Osteoblast (primary cell): Measurements from ENCODE around the gene SUSD3. TPM values are rescaled to one million over a fixed set of nuclear protein-coding genes. Genes with fewer than 3 reads are reported as not detected.

Experiments used
- DNase-seq: peaks from one replicate; pipeline ENCODE4 v3.0.0; 2011; ENCODE audit warnings: low spot score, mixed read lengths; ENCODE audit not compliant: insufficient read length; ENCODE audit errors: missing footprints
- H2AFZ ChIP-seq: 2 replicates; pipeline ENCODE4 v1.6.0; 2011; ENCODE audit warnings: mild to moderate bottlenecking, low read length
- H3K27ac ChIP-seq: 2 replicates; pipeline ENCODE4 v1.5.1; 2011; ENCODE audit warnings: mild to moderate bottlenecking, low read depth, low read length, moderate library complexity
- H3K27me3 ChIP-seq: 2 replicates; pipeline ENCODE4 v1.6.0; 2012; ENCODE audit warnings: mild to moderate bottlenecking, control low read depth, inconsistent platforms, low read length, moderate library complexity; ENCODE audit not compliant: insufficient read depth
- H3K36me3 ChIP-seq: 2 replicates; pipeline ENCODE4 v1.5.1; 2011; ENCODE audit warnings: mild to moderate bottlenecking, low read length, control low read depth, moderate library complexity; ENCODE audit not compliant: insufficient read depth
- H3K4me1 ChIP-seq: 2 replicates; pipeline ENCODE4 v1.5.1; 2011; ENCODE audit warnings: mild to moderate bottlenecking, low read length, control low read depth, moderate library complexity; ENCODE audit not compliant: insufficient read depth
- H3K4me2 ChIP-seq: 2 replicates; pipeline ENCODE4 v1.6.0; 2011; ENCODE audit warnings: mild to moderate bottlenecking, low read length; ENCODE audit not compliant: insufficient read depth
- H3K4me3 ChIP-seq: fragments of 200-600 bp; sonication (generic); 3 replicates; pipeline ENCODE4 v1.5.1; 2012; ENCODE audit warnings: mild to moderate bottlenecking, low read length, inconsistent platforms; ENCODE audit not compliant: insufficient read depth
- H3K79me2 ChIP-seq: 2 replicates; pipeline ENCODE4 v1.6.0; 2012; ENCODE audit warnings: mild to moderate bottlenecking, low read length, control low read depth, inconsistent platforms; ENCODE audit not compliant: insufficient read depth
- H3K9me3 ChIP-seq: 2 replicates; pipeline ENCODE4 v1.5.1; 2011; ENCODE audit warnings: low read depth, low read length, control low read depth
- H4K20me1 ChIP-seq: 2 replicates; pipeline ENCODE4 v1.6.0; 2012; ENCODE audit warnings: mild to moderate bottlenecking, low read length, control low read depth; ENCODE audit not compliant: insufficient read depth
- total RNA-seq: library from RNA; depleted of rRNA; stranded (reverse); fragments of >200 nt; gene quantifications from 2 replicates; pipeline ENCODE4 v1.2.3, GENCODE V29; 2012
- TF ChIP-seq, protein P1 (sequence below): IDR thresholded peaks from 2 replicates; pipeline ENCODE4 v1.5.1; 2011; ENCODE audit warnings: mild to moderate bottlenecking, low read depth, low read length, moderate library complexity; ENCODE audit errors: extremely low read depth

Gene SUSD3
- total RNA-seq, 1 donor: 0.36 TPM

GRCh38 chr9:93025736-93026135 is 32.8 kb upstream of the SUSD3 start:
- H3K9me3 ChIP-seq: no peaks in the 10 kb centered on the region
- H3K4me2 ChIP-seq: no peak overlapping the region
- H4K20me1 ChIP-seq: no peaks in the 10 kb centered on the region
- no peak overlapping the region for H3K4me3 ChIP-seq
- H3K4me1 ChIP-seq: no peaks in the 10 kb centered on the region
- H2AFZ ChIP-seq: no peak overlapping the region
- TF ChIP-seq, protein P1, sequence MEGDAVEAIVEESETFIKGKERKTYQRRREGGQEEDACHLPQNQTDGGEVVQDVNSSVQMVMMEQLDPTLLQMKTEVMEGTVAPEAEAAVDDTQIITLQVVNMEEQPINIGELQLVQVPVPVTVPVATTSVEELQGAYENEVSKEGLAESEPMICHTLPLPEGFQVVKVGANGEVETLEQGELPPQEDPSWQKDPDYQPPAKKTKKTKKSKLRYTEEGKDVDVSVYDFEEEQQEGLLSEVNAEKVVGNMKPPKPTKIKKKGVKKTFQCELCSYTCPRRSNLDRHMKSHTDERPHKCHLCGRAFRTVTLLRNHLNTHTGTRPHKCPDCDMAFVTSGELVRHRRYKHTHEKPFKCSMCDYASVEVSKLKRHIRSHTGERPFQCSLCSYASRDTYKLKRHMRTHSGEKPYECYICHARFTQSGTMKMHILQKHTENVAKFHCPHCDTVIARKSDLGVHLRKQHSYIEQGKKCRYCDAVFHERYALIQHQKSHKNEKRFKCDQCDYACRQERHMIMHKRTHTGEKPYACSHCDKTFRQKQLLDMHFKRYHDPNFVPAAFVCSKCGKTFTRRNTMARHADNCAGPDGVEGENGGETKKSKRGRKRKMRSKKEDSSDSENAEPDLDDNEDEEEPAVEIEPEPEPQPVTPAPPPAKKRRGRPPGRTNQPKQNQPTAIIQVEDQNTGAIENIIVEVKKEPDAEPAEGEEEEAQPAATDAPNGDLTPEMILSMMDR: no peak
- H3K79me2 ChIP-seq: no peaks in the 10 kb centered on the region
- H3K27me3 ChIP-seq: no peaks in the 10 kb centered on the region
- no peak overlapping the region for H3K27ac ChIP-seq
- H3K36me3 ChIP-seq: no peaks in the 10 kb centered on the region
- DNase-seq: peak; percentile 21

- DNase-seq: peak; percentile 62
- no peaks in the 10 kb centered on the region for H3K36me3 ChIP-seq
- TF ChIP-seq, protein P1: no peak
- no peak overlapping the region for H3K27ac ChIP-seq
- H3K27me3 ChIP-seq: no peaks in the 10 kb centered on the region
- no peak overlapping the region for H3K4me3 ChIP-seq
- H3K9me3 ChIP-seq: no peaks in the 10 kb centered on the region
- no peaks in the 10 kb centered on the region for H3K4me1 ChIP-seq
- no peak overlapping the region for H3K4me2 ChIP-seq
- no peaks in the 10 kb centered on the region for H3K79me2 ChIP-seq
- no peaks in the 10 kb centered on the region for H4K20me1 ChIP-seq
- H2AFZ ChIP-seq: no peak overlapping the region
These were observed 31.9 kb upstream of the SUSD3 start for GRCh38 chr9:93026640-93027039.

DNA sequence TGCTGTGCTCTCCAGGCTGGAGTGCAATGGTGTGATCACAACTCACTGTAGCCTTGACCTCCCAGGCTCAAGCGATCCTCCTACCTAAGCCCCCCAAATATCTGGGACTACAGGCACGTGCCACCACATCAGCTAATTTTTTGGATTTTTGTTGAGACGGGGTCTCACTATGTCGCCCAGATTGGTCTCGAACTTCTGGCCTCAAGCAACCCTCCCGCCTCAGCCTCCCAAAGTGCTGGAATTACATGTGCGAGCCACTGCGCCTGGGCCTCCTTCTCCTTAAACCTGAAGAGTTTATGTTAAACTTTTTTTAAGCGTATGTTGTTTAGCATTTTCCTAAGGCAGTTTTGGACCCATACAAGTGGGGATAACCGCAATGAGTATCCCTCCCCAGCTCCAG is 30.8 kb upstream of the SUSD3 start:
- Histone ChIP-seq H2AFZ (no peak overlapping the region), H3K27ac (no peak overlapping the region), H3K27me3 (no peaks in the 10 kb centered on the region), H3K4me1 (no peaks in the 10 kb centered on the region), H3K4me2 (no peak overlapping the region), H3K36me3 (no peaks in the 10 kb centered on the region), H4K20me1 (no peaks in the 10 kb centered on the region), H3K4me3 (no peak overlapping the region), H3K9me3 (no peaks in the 10 kb centered on the region), H3K79me2 (no peaks in the 10 kb centered on the region)
- peak; percentile 18 for DNase-seq
- TF ChIP-seq, protein P1: no peak

DNA sequence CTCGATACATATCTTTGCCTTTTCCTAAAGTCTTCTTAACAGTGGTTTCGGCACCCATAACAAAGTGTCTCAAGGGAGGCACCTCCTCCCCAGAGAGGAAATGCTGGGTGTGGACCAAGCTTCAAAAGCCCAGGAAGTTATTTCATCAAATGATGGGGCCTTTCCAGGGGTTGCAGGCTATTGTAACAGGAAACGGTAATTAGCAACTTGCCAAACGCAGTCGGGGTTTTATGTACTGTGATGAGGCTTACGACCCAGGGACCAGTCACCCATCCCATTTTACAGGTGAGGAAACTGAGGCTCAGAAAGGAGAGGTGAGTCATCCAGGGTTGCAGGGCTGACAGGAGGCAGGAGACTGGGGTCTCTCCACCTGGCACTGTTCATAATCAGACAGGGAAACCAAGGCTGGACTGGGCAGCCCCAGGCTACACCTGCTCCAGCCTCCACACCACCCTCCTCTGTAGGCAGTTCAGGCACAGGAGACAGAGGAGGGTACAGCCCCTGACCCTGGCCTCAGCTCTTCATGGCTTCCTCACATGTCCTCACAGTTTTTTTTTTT is 30.0 kb upstream of the SUSD3 start:
- Histone ChIP-seq H3K36me3 (no peaks in the 10 kb centered on the region), H3K4me1 (no peaks in the 10 kb centered on the region), H2AFZ (no peak overlapping the region), H3K27ac (no peak overlapping the region), H3K27me3 (no peaks in the 10 kb centered on the region), H3K79me2 (no peaks in the 10 kb centered on the region), H3K9me3 (no peaks in the 10 kb centered on the region), H3K4me2 (no peak overlapping the region), H3K4me3 (no peak overlapping the region), H4K20me1 (no peaks in the 10 kb centered on the region)
- TF ChIP-seq, protein P1: no peak
- DNase-seq: peak; percentile 79
